Kidney (tissue), 14 donors: Measurements from ENCODE around the gene RASAL1. TPM values are rescaled to one million over a fixed set of nuclear protein-coding genes. Genes with fewer than 3 reads are reported as not detected.

Experiments
- DNase-seq, 5 donors: peaks; one replicate each; pipeline ENCODE4 v3.0.0-alpha.2; 2013 to 2020
- FAIRE-seq: peaks from 2 replicates; lab custom pipeline; 2012; peaks lifted over from hg19 to GRCh38; lab: Jason Lieb, UNC
- H3K27ac ChIP-seq, 2 donors: one replicate each; pipeline ENCODE4 v1.7.0; 2013; ENCODE audit warnings: low read depth in 2 of 2, low read length in 2 of 2, inconsistent platforms in 1 of 2
- H3K27me3 ChIP-seq: one replicate; pipeline ENCODE4 v1.7.1; 2013; ENCODE audit warnings: low read length, inconsistent platforms; ENCODE audit not compliant: control insufficient read depth, insufficient read depth
- H3K36me3 ChIP-seq, 3 donors: one replicate each; pipeline versions ENCODE4 v1.7.0 to v1.7.1; 2013; ENCODE audit warnings: low read length in 3 of 3, control low read depth in 1 of 3, inconsistent platforms in 1 of 3; ENCODE audit not compliant: insufficient read depth in 3 of 3, control insufficient read depth in 2 of 3
- H3K4me1 ChIP-seq, 3 donors: one replicate each; pipeline versions ENCODE4 v1.7.0 to v1.7.1; 2013; ENCODE audit warnings: low read length in 3 of 3, inconsistent platforms in 1 of 3, low read depth in 1 of 3; ENCODE audit not compliant: control insufficient read depth in 2 of 3, insufficient read depth in 2 of 3
- H3K4me3 ChIP-seq, 3 donors: one replicate each; pipeline versions ENCODE4 v1.7.0 to v1.8.1; 2013; ENCODE audit warnings: low read length in 3 of 3, control low read depth in 1 of 3, inconsistent platforms in 1 of 3
- H3K9ac ChIP-seq, 3 donors: one replicate each; pipeline versions ENCODE4 v1.7.0 to v1.7.1; 2013; ENCODE audit warnings: low read length in 3 of 3, control low read depth in 1 of 3, inconsistent platforms in 1 of 3
- H3K9me3 ChIP-seq, 3 donors: one replicate each; pipeline versions ENCODE4 v1.7.0 to v1.7.1; 2013; ENCODE audit warnings: low read length in 3 of 3, control low read depth in 1 of 3, inconsistent platforms in 1 of 3; ENCODE audit not compliant: control insufficient read depth in 2 of 3, insufficient read depth in 1 of 3
- intact Hi-C: fragments of 100-400 bp; cut with DNase I; formaldehyde crosslinking; loops from one replicate; pipeline ENCODE4 v1.11.1; 2022
- polyA plus RNA-seq: library from polyadenylated mRNA; stranded (reverse); fragments of 350-450 nt; fragmentation: Illumina TruSeq; extraction: RNeasy Lipid Tissue Mini Kit (QIAGEN cat#74804); gene quantifications from one replicate; pipeline ENCODE4 v1.2.3, GENCODE V29; 2014; ENCODE audit warnings: low read depth, low replicate concordance; ENCODE audit not compliant: insufficient read depth
- total RNA-seq: library from RNA; stranded (reverse); fragmentation: NEBNext Ultra II Directional; extraction: Animal tissue kit (Norgen Biotek cat#: 25700); gene quantifications from one replicate; pipeline ENCODE4 v1.2.1, GENCODE V29; 2021
- TF ChIP-seq, protein P1 (sequence below): IDR thresholded peaks from 3 replicates; pipeline ENCODE4 v1.5.1; 2012; ENCODE audit warnings: mild to moderate bottlenecking, moderate library complexity, borderline replicate concordance; ENCODE audit not compliant: insufficient read depth; ENCODE audit errors: extremely low read depth
- donor health status: control.
- donor health status: control.
- donor health status: control.
- donor health status: control.
- donor health status: control.
- donor health status: DM: yes; HTN: yes; CAD: no.
- donor health status: Normal renal cell carcinoma (clear cell type).

RASAL1 gene
- total and polyA plus RNA-seq, 2 donors from 2014 or later, result 23.5 to 58.3 TPM

DNA sequence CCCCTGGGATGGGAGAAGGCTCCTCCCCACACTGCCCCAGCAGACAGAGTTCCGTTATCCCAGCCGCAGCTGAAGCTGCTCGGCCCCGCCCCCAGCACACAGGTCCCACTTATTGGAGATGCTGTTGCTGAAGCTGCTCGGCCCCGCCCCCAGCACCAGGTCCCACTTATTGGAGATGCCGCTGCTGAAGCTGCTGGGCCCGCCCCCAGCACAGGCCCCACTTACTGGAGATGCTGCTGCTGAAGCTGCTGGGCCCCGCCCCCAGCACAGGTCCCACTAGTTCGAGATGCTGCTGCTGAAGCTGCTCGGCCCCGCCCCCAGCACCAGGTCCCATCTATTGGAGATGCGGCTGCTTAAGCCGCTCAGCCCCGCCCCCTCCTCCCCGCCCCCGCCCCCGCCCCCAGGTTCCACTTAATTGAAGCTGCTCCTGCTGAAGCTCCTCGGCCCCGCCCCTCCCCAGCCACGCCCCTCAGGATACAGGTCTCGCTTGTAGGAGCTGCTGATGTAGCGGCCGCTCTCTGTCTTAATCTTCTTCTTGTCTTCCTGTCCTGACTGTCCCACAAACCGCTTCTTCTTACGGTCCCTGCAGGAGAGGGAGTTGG, 26.0 kb upstream of the RASAL1 start:
- no peak overlapping the region for H3K27ac ChIP-seq
- intact Hi-C loops, result no loop called here
- H3K4me1 ChIP-seq, result no peaks in the 10 kb centered on the region
- FAIRE-seq (no peak), DNase-seq (peak in 4 of 5 donors; percentile 78 to 96 (median 86))
- TF ChIP-seq, protein P1, sequence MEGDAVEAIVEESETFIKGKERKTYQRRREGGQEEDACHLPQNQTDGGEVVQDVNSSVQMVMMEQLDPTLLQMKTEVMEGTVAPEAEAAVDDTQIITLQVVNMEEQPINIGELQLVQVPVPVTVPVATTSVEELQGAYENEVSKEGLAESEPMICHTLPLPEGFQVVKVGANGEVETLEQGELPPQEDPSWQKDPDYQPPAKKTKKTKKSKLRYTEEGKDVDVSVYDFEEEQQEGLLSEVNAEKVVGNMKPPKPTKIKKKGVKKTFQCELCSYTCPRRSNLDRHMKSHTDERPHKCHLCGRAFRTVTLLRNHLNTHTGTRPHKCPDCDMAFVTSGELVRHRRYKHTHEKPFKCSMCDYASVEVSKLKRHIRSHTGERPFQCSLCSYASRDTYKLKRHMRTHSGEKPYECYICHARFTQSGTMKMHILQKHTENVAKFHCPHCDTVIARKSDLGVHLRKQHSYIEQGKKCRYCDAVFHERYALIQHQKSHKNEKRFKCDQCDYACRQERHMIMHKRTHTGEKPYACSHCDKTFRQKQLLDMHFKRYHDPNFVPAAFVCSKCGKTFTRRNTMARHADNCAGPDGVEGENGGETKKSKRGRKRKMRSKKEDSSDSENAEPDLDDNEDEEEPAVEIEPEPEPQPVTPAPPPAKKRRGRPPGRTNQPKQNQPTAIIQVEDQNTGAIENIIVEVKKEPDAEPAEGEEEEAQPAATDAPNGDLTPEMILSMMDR, result no peak
- peaks cover 2 to 58% (median 23%) of the 10 kb centered on the region in 3 donors for H3K36me3 ChIP-seq
- no peak overlapping the region for H3K9ac ChIP-seq
- no peaks in the 10 kb centered on the region for H3K27me3 ChIP-seq
- no peak overlapping the region for H3K4me3 ChIP-seq
- H3K9me3 ChIP-seq, result no peaks in the 10 kb centered on the region

DNA sequence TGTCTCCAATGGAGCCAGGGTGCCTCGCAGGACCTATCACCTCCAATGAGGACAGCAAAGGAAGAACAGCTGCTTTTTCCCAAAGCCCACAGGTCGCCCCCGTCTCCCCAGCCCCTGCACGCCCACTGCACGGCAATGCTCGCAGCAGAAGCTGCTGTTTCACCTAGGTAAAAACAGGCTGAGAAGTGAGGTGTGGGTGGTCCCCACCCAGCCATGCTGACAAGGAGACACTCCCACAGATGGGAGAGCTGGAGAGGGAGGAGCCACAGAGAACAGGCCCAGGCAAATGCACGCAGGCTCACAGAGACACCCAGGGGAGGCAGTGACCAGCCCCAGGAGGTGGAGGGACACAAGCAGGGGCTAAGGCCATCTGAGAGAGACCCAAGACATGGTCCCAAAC, 24.4 kb upstream of the RASAL1 start:
- peaks cover 0 to 50% (median 20%) of the 10 kb centered on the region in 3 donors for H3K36me3 ChIP-seq
- H3K27ac ChIP-seq, result no peak overlapping the region
- FAIRE-seq, result no peak
- intact Hi-C loops, result no loop called here
- no peak for DNase-seq
- H3K4me1 ChIP-seq, result no peaks in the 10 kb centered on the region
- H3K4me3 ChIP-seq, result no peak overlapping the region
- H3K9me3 ChIP-seq, result no peaks in the 10 kb centered on the region
- no peaks in the 10 kb centered on the region for H3K27me3 ChIP-seq
- TF ChIP-seq, protein P1, result no peak
- no peak overlapping the region for H3K9ac ChIP-seq

DNA sequence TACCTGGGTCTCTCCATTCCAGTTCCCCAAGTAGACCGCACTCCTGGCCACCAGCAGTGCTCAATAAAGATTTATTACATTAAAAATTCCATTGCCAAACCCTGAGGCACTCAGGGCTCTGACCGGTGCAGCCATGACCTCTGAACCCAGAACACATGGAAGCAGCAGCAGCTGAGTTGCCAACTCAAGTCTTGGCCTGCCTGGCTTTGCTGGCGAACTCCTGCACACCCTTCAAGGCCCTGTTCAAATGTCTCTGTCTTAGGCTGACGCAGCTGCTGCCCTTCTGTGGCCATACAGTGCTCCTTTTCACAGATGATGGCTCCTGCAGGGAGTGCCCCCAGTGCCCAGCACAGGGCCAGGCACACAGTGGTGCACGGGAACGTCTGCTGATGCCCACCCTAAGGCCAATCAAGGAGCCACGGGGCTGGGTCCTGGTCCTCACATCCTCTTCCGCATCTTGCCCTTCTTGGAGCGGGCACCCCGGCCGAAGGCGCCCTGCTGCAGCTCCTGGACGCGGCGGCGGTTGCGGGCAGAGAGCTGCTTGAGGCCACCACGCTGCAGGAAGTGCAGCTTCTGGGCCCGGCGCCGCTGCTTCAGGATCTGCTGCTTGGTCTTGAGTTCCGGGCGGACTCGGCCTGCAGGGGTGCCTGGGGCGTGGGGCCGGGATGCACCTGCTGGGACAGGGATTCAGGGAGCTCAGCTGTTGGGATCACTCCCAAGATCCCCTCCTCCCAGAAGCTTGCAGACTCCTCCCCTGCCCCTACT, 23.1 kb upstream of the RASAL1 start:
- FAIRE-seq (no peak), DNase-seq (no peak)
- peaks cover 0 to 41% (median 19%) of the 10 kb centered on the region in 3 donors for H3K36me3 ChIP-seq
- H3K4me1 ChIP-seq, result peaks cover 0 to 2% (median 0%) of the 10 kb centered on the region in 3 donors
- no peaks in the 10 kb centered on the region for H3K27me3 ChIP-seq
- no peak overlapping the region for H3K9ac ChIP-seq
- intact Hi-C loops, result no loop called here
- no peaks in the 10 kb centered on the region for H3K9me3 ChIP-seq
- H3K4me3 ChIP-seq, result no peak overlapping the region
- TF ChIP-seq, protein P1, result no peak
- no peak overlapping the region for H3K27ac ChIP-seq
